GM21381 (cell line): ENCODE measurements around the gene LRRC74B.

ENCODE experiments used
- ATAC-seq: cut with Tn5 transposase; IDR thresholded peaks from one replicate; pipeline ENCODE4 v1.9.1; 2021; ENCODE audit warnings: mild to moderate bottlenecking, moderate library complexity; ENCODE audit not compliant: unreplicated experiment

Gene LRRC74B

DNA sequence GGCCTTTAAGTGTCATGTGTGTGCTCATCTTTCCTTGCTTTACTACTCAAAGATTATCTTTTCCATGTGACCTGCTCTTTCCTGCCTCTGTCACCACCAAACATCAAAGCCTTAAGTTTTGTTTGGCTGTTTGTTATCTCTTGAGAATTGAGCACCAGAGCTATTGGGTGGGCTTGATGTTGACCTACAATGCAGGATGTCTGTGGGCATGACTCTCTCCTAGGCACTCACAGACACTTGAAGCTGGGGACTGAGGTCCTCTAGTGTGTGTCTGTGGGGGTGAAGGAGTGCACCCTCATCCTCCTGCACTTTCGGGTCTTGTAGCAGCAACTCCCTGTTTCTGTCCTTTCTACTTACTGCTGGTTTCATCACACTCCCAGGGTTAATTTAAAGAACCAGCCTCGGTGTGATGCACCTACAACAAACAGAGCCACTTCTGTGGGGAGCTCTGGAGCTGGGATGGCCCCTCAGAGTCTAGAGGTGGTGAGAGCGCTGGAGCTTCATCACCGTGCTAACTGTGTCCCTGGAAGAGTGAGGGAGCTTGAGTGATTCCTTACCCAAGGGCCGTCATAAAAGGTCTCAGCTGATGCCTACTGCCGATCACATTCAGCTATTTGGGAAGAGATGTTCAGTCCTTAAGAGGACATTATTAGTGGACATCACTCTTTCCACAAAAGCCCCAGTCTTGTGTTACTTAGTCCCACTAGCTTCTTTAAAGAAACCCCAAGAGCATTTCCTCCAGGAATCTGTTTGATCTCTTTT lies 56.3 kb downstream of the LRRC74B start:
- ATAC-seq = no peak

- no peak for ATAC-seq
Observed at GRCh38 chr22:21102659-21103267, 57.0 kb downstream of the LRRC74B start.

DNA sequence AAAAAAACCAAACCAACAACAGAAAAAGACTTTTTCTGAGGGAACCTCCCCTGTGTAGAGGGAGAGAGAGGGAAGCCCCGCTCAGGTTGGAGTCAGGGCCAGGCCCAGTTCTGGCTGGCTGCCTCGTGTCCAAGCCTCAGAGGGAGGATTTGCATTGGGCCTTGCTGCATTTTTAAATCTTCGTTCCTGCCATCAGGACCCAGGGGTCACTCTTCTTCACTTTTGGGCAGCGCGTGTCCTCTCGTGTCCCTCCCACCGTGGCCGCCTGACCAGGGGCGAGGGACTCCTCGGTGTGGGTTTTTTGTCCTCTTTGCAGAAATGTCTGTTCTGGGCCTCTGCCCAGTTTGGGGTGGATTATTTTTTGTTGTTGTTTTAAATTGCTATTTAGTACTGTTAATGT lies 57.9 kb downstream of the LRRC74B start:
- no peak for ATAC-seq

GRCh38 chr22:21104126-21104691 lies 58.5 kb downstream of the LRRC74B start:
- no peak for ATAC-seq

DNA sequence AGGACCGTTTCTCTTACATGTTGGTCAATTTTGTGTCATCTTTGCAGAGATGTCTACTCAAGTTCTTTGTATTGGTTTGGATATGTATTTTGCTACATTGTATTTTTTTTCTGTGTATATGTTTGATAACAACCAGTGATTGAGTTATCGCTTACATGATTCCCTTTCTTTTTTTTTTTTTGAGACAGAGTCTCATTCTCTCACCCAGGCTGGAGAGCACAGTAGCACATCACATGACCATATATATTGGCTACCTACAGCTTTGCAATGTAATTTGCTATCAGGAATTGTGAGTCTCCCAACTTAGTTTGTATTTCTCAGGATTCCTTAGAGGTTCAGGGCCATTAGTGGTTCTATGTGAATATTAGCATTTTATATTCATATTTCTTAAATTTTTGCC lies 59.5 kb downstream of the LRRC74B start:
- ATAC-seq = no peak

GRCh38 chr22:21106000-21106399 lies 60.3 kb downstream of the LRRC74B start:
- ATAC-seq = no peak

DNA sequence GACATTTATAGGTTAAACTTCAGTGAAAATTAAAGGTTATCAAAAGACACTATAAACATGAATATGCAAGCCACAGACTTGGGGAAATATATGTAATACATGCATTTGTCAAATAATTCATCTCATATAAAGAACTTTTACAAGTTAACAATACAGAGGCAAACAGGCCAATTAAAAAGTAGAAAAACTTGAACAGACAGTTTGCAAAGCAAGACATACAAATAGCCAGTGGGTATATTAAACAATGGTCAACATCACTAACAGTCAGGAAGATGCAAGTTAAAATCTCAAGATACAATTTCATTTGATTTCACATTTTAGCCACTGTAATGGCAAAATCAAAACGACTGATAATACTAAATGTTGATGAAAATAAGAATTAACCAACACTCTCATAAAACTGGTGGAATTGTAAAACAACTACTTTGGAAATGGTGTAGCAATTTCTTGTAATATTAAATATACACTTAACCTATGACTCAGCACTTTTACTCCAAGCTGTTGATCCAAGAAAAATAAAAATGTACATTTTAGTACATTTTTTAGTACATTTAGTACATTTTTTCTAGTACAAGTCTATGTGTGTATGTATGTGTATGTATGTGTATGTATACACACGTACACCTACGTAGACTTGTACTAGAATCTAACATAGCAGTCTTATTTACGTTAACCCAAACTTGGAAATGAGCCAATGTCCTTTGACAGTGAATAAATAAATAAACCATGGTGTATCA lies 62.8 kb downstream of the LRRC74B start:
- no peak for ATAC-seq
